GM19468 (cell line): Measurements from ENCODE around the gene UGT1A6.
"Not testable (repeated sequence)": the region's sequence is repeated elsewhere in the genome, so short reads cannot be mapped to it uniquely, and the experiment has no call there.

Source experiments
- ATAC-seq: cut with Tn5 transposase; IDR thresholded peaks from one replicate; pipeline ENCODE4 v1.9.1; 2021; ENCODE audit warnings: mild to moderate bottlenecking, moderate library complexity, moderate number of reproducible peaks; ENCODE audit not compliant: unreplicated experiment; ENCODE audit errors: extremely low read depth

Gene UGT1A6

GRCh38 chr2:233692648-233693047 lies at the start of gene UGT1A6:
TSS of gene UGT1A6 (plus strand) at chr2:233692890. CDS start at chr2:233693005, 115 bp downstream.
- ATAC-seq = no peak

GRCh38 chr2:233643128-233643527 lies 49.6 kb upstream of the UGT1A6 start:
- no peak for ATAC-seq

- not testable (repeated sequence) for ATAC-seq
These were observed 46.7 kb upstream of the UGT1A6 start for GRCh38 chr2:233646033-233646432.

- ATAC-seq = no peak
These were observed 41.7 kb upstream of the UGT1A6 start for GRCh38 chr2:233650981-233651380.

- no peak for ATAC-seq
These were observed 41.3 kb upstream of the UGT1A6 start for GRCh38 chr2:233651430-233651829.

GRCh38 chr2:233654501-233654900 lies 38.2 kb upstream of the UGT1A6 start:
- ATAC-seq = no peak

GRCh38 chr2:233655043-233655442 lies 37.6 kb upstream of the UGT1A6 start:
- no peak for ATAC-seq

- ATAC-seq = not testable (repeated sequence)
These were observed 36.7 kb upstream of the UGT1A6 start for GRCh38 chr2:233655943-233656342.

GRCh38 chr2:233656443-233656842 lies 36.2 kb upstream of the UGT1A6 start:
- no peak for ATAC-seq

- no peak for ATAC-seq
These were observed 34.1 kb upstream of the UGT1A6 start for GRCh38 chr2:233658610-233659009.

- ATAC-seq = no peak
These were observed 28.8 kb upstream of the UGT1A6 start for GRCh38 chr2:233663911-233664310.

- no peak for ATAC-seq
These were observed 24.0 kb upstream of the UGT1A6 start for GRCh38 chr2:233668605-233669260.

- no peak for ATAC-seq
These were observed 21.2 kb upstream of the UGT1A6 start, which contains the start of gene UGT1A9 for GRCh38 chr2:233671290-233672161. TSS of gene UGT1A9 (plus strand) at chr2:233671898. CDS start at chr2:233671935, 37 bp downstream.

GRCh38 chr2:233672886-233673285 lies 19.8 kb upstream of the UGT1A6 start:
- no peak for ATAC-seq

GRCh38 chr2:233673896-233674295 lies 18.8 kb upstream of the UGT1A6 start:
- ATAC-seq = no peak

GRCh38 chr2:233674314-233674713 lies 18.4 kb upstream of the UGT1A6 start:
- ATAC-seq = no peak

GRCh38 chr2:233674995-233675394 lies 17.7 kb upstream of the UGT1A6 start:
- ATAC-seq = no peak

GRCh38 chr2:233676046-233676445 lies 16.6 kb upstream of the UGT1A6 start:
- no peak for ATAC-seq

GRCh38 chr2:233679196-233679595 lies 13.5 kb upstream of the UGT1A6 start:
- no peak for ATAC-seq

- no peak for ATAC-seq
These were observed 12.2 kb upstream of the UGT1A6 start for GRCh38 chr2:233680361-233681045.
